HepG2 (cell line): ENCODE results near the gene ATP2B2. TPM values are rescaled to one million over a fixed set of nuclear protein-coding genes. Genes with fewer than 3 reads are reported as not detected.

Experiments used
- DR1 ChIP-seq: sonication (generic); formaldehyde crosslinking; IDR thresholded peaks from 2 replicates; pipeline ENCODE4 v1.8.0; 2021; ENCODE audit warnings: mild to moderate bottlenecking, missing genetic modification reagents, inconsistent platforms
- ELF4 ChIP-seq: sonication (generic); formaldehyde crosslinking; IDR thresholded peaks from 2 replicates; pipeline ENCODE4 v1.5.0; 2020; ENCODE audit warnings: missing genetic modification reagents, mild to moderate bottlenecking, moderate library complexity, borderline replicate concordance
- ESRRA ChIP-seq: sonication (generic); formaldehyde crosslinking; IDR thresholded peaks from 2 replicates; pipeline ENCODE4 v1.5.1; 2020; ENCODE audit warnings: mild to moderate bottlenecking, low read depth, missing genetic modification reagents
- HCFC1 ChIP-seq: fragments of 150-350 bp; IDR thresholded peaks from 2 replicates; pipeline ENCODE4 v1.6.1; 2014; ENCODE audit warnings: low read depth, low read length
- KDM3A ChIP-seq: IDR thresholded peaks from 2 replicates; pipeline ENCODE4 v1.6.1; 2018; ENCODE audit warnings: low read depth, missing compliant biosample characterization
- KIAA2018 ChIP-seq: sonication (generic); formaldehyde crosslinking; IDR thresholded peaks from 2 replicates; pipeline ENCODE4 v1.5.0; 2020; ENCODE audit warnings: mild to moderate bottlenecking, missing genetic modification reagents, borderline replicate concordance
- MBD4 ChIP-seq: IDR thresholded peaks from 2 replicates; pipeline ENCODE4 v1.6.1; 2012; ENCODE audit warnings: low read length, inconsistent platforms, borderline replicate concordance
- NCOA2 ChIP-seq: sonication (generic); formaldehyde crosslinking; IDR thresholded peaks from 2 replicates; pipeline ENCODE4 v1.8.0; 2022; ENCODE audit warnings: inconsistent platforms
- POLR2A ChIP-seq, 2 experiments: IDR thresholded peaks; 2 replicates each; pipeline ENCODE4 v1.6.1; 2011; ENCODE audit warnings: low read depth in 2 of 2, low read length in 2 of 2, mild to moderate bottlenecking in 1 of 2, moderate library complexity in 1 of 2; ENCODE audit not compliant: insufficient read depth in 1 of 2
- SMARCE1 ChIP-seq: fragments of 450-650 bp; IDR thresholded peaks from 2 replicates; pipeline ENCODE4 v1.6.1; 2017; ENCODE audit warnings: borderline replicate concordance
- SNAPC2 ChIP-seq: sonication (generic); formaldehyde crosslinking; IDR thresholded peaks from 2 replicates; pipeline ENCODE4 v1.8.1; 2022; ENCODE audit warnings: mild to moderate bottlenecking, missing genetic modification reagents
- ZC3H4 ChIP-seq: sonication (generic); formaldehyde crosslinking; IDR thresholded peaks from 2 replicates; pipeline ENCODE4 v1.4.0; 2020; ENCODE audit warnings: missing genetic modification reagents, borderline replicate concordance
- ZNF101 ChIP-seq: sonication (generic); formaldehyde crosslinking; IDR thresholded peaks from 2 replicates; pipeline ENCODE4 v1.4.0; 2020; ENCODE audit warnings: mild to moderate bottlenecking, low read depth, missing genetic modification reagents, borderline replicate concordance
- ZNF205 ChIP-seq: IDR thresholded peaks from 2 replicates; pipeline ENCODE4 v1.6.1; 2018; ENCODE audit warnings: missing biosample characterization, missing genetic modification reagents
- ZNF350 ChIP-seq: sonication (generic); formaldehyde crosslinking; IDR thresholded peaks from 2 replicates; pipeline ENCODE4 v1.4.0; 2020; ENCODE audit warnings: mild to moderate bottlenecking, low read depth, missing genetic modification reagents, borderline replicate concordance
- ZNF562 ChIP-seq: sonication (generic); formaldehyde crosslinking; IDR thresholded peaks from 2 replicates; pipeline ENCODE4 v1.8.0; 2022; ENCODE audit warnings: missing genetic modification reagents, borderline replicate concordance
- ZNF766 ChIP-seq: sonication (generic); formaldehyde crosslinking; IDR thresholded peaks from 2 replicates; pipeline ENCODE4 v1.5.0; 2020; ENCODE audit warnings: missing genetic modification reagents, borderline replicate concordance
- polyA plus RNA-seq, 8 experiments: library from polyadenylated mRNA; depleted of rRNA in 3 of 8; stranded (reverse) in 7 of 8; unstranded in 1 of 8; fragments of >200 nt; fragmentation: Illumina TruSeq in 4 of 8; extraction: Trizol in 4 of 8; gene quantifications; 2 replicates each; pipeline versions ENCODE4 v1.2.1 to v1.2.3, GENCODE V29; 2011 to 2016; ENCODE audit warnings: low read depth in 4 of 8, missing spikeins in 1 of 8, mixed read lengths in 1 of 8; ENCODE audit not compliant: insufficient read depth in 1 of 8
- total RNA-seq, 5 experiments: library from RNA; depleted of rRNA; stranded (reverse); fragments of >200 nt; fragmentation: Illumina TruSeq; extraction: Trizol; gene quantifications; 2 replicates each; pipeline ENCODE4 v1.2.3, GENCODE V29; 2016; ENCODE audit warnings: low read depth in 1 of 5
- TF ChIP-seq, protein P1 (sequence below): sonication (generic); formaldehyde crosslinking; IDR thresholded peaks from 2 replicates; pipeline ENCODE4 v1.4.0; 2020; ENCODE audit warnings: mild to moderate bottlenecking, low read depth, missing genetic modification reagents
- TF ChIP-seq, protein P2 (sequence below): sonication (generic); formaldehyde crosslinking; IDR thresholded peaks from 2 replicates; pipeline ENCODE4 v1.4.0; 2020; ENCODE audit warnings: missing genetic modification reagents, low read depth, mild to moderate bottlenecking, borderline replicate concordance

Gene ATP2B2
- total and polyA plus RNA-seq, 2 of the 13 experiments (the other 11 are each of a cell fraction or from before 2014, with no cell fraction given), result 1.5 to 2.3 TPM

DNA sequence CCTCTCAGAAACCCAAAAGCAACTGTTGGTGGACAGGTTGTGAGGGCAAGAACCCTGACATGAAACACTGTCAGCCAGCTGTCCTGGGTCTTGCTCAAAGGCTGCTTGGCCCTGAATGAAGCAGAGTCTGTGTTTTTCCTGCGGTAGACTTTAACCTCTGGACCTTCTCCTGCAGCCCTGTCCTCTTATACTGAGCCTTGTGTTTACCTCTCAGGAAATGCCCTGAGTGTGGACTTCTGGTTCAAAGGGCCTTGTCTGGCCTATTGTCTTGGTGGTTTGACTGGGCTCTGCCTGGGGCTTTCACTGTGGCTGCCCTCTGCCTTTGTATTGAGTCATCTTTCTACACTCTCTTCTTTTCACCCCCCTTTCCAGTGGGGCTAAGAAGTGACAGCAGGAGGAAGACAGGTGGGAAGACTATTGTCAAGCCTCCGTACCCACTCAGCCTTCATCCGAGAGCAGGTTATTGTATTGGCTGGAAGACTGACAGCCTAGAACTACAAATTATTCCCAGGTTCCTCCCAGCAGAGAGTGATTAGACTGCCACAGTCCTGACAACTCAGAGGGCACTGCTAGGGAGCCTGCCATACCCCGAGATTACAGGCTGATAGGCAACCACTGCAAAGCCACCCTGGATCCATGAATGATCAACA, 187.9 kb downstream of the ATP2B2 start (continued):
- TF ChIP-seq ZNF205 (peak; percentile 69; the same call in 1 of the 2 replicates), ZNF766 (CRISPR knock-in tag) (peak; percentile 73; the same call in 1 of the 2 replicates), ZNF101 (no peak), ZNF350 (peak; percentile 62; the same call in 1 of the 2 replicates), KDM3A (no peak), SNAPC2 (CRISPR knock-in tag) (no peak), KIAA2018 (CRISPR knock-in tag) (0 out of 2 replicates have a peak, but pooled peaks have one; percentile 38), ZNF562 (no peak), DR1 (CRISPR knock-in tag) (no peak), ESRRA (CRISPR knock-in tag) (peak; percentile 93), HCFC1 (no peak), NCOA2 (CRISPR knock-in tag) (peak; percentile 75), ZC3H4 (CRISPR knock-in tag) (no peak), POLR2A (IDR thresholded peaks at IDR 0.05; ENCODE audit: insufficient read depth in 1 of 2, low read depth in 2 of 2, low read length in 2 of 2) (peak; percentile 41 to 63; a peak in 2 of 4 replicates), ELF4 (CRISPR knock-in tag) (no peak), MBD4 (no peak), SMARCE1 (no peak)
- TF ChIP-seq, protein P1, sequence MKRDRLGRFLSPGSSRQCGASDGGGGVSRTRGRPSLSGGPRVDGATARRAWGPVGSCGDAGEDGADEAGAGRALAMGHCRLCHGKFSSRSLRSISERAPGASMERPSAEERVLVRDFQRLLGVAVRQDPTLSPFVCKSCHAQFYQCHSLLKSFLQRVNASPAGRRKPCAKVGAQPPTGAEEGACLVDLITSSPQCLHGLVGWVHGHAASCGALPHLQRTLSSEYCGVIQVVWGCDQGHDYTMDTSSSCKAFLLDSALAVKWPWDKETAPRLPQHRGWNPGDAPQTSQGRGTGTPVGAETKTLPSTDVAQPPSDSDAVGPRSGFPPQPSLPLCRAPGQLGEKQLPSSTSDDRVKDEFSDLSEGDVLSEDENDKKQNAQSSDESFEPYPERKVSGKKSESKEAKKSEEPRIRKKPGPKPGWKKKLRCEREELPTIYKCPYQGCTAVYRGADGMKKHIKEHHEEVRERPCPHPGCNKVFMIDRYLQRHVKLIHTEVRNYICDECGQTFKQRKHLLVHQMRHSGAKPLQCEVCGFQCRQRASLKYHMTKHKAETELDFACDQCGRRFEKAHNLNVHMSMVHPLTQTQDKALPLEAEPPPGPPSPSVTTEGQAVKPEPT, result no peak
- TF ChIP-seq, protein P2, sequence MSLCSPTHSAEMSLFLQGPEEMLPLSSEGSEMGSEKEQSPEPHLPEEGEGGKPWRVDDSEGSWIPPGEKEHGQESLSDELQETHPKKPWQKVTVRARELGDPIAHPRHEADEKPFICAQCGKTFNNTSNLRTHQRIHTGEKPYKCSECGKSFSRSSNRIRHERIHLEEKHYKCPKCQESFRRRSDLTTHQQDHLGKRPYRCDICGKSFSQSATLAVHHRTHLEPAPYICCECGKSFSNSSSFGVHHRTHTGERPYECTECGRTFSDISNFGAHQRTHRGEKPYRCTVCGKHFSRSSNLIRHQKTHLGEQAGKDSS, result peak; percentile 59; the same call in 1 of the 2 replicates
